Central memory CD8-positive, alpha-beta T cell (primary cell): Measurements from ENCODE around the gene CNTNAP2.

Experiments used
- ATAC-seq: fragments of 150-1000 bp; cut with Tn5 transposase; replicated peaks from 2 replicates; pipeline ENCODE4 v1.10.0; 2022; ENCODE audit warnings: mild to moderate bottlenecking, moderate FRiP score, moderate number of reproducible peaks; ENCODE audit not compliant: poor library complexity, severe bottlenecking; ENCODE audit errors: extremely low read depth
- DNase-seq, 2 donors: peaks; one replicate each; pipeline ENCODE4 v3.0.0; 2021; ENCODE audit warnings: low spot score in 2 of 2
- H3K27ac Mint-ChIP-seq: one replicate; pipeline ENCODE4 v1.8.0; 2022; ENCODE audit warnings: low read depth, mild to moderate bottlenecking, moderate library complexity, mixed read lengths
- H3K27me3 Mint-ChIP-seq: one replicate; pipeline ENCODE4 v1.8.0; 2022; ENCODE audit warnings: mixed read lengths
- H3K36me3 Mint-ChIP-seq: one replicate; pipeline ENCODE4 v1.8.0; 2022; ENCODE audit warnings: mild to moderate bottlenecking, moderate library complexity, mixed read lengths; ENCODE audit not compliant: insufficient read depth
- H3K4me1 Mint-ChIP-seq: one replicate; pipeline ENCODE4 v1.8.0; 2022; ENCODE audit warnings: mixed read lengths
- H3K4me3 Mint-ChIP-seq: one replicate; pipeline ENCODE4 v1.8.0; 2022; ENCODE audit warnings: mild to moderate bottlenecking, moderate library complexity, mixed read lengths
- H3K9me3 Mint-ChIP-seq: one replicate; pipeline ENCODE4 v1.8.0; 2022; ENCODE audit warnings: mixed read lengths

CNTNAP2 gene

DNA sequence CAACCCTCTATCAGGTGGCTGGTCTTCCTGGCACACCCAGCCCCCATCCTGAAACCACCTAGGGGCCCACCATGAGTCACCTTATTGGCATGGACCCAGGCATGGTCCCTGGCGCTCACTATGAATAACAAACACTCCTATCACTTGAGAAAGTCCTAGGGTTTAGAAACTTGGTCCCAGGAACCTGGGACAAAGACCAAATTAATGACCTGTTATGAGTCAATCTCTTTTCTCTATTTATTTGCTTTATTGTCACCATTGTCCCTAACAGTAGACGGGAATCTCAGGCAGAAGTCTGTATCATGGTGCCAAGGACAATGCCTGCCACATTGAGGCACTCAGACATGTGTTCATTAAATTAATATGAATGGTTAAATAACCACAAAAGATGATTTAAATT, 1874.3 kb downstream of the CNTNAP2 start:
- Mint-ChIP-seq H3K27me3 (no peaks in the 10 kb centered on the region), H3K27ac (no peak overlapping the region), H3K9me3 (peaks cover 16% of the 10 kb centered on the region), H3K4me3 (no peak overlapping the region), H3K36me3 (no peaks in the 10 kb centered on the region), H3K4me1 (no peaks in the 10 kb centered on the region)
- DNase-seq = no peak
- ATAC-seq = no peak

DNA sequence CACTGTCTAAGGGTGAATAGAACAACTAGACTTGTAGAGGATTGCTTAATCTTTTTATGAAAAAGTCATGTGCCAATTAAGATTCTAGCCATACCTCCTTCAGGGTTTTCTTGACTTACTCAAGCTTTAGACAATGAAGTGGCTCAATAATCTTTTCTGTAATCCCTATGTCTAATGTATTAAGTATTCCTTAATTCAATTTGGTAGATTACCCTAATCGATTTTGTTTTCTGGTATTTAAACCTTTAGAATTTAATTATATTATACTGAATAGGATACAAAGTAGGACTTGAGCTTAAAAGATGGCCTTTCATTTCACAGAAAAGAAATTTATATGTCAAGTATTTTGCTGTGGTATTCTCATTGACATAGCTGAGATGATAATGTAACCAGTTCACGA, 1876.1 kb downstream of the CNTNAP2 start:
- ATAC-seq = no peak

DNA sequence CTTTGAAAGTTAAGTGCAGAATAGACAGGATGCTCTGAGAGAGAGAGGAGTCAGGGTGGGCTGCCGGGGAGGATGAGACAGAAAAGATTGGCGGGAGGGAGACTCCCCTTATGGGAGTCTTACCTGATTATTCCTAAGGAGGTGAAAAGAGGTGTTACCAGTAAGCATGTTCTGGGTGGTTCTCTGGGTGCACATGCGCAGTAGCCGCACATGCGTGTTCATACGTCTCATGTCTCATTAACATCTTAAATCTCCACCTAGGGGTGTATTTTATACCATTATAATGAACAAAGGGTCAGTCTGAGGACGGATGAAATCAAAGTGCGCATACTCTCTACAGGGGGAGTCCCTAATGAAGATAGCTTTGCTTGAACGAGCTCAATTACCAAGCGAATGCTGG, 1881.0 kb downstream of the CNTNAP2 start:
- no peaks in the 10 kb centered on the region for H3K27me3 Mint-ChIP-seq
- H3K27ac Mint-ChIP-seq = no peak overlapping the region
- no peak for DNase-seq
- H3K4me1 Mint-ChIP-seq = no peaks in the 10 kb centered on the region
- ATAC-seq = no peak
- no peak overlapping the region for H3K4me3 Mint-ChIP-seq
- H3K9me3 Mint-ChIP-seq = peaks cover 6% of the 10 kb centered on the region
- H3K36me3 Mint-ChIP-seq = no peaks in the 10 kb centered on the region

More for the DNA sequence above, 1876.1 kb downstream of the CNTNAP2 start:
- H3K27ac Mint-ChIP-seq = no peak overlapping the region
- H3K36me3 Mint-ChIP-seq = no peaks in the 10 kb centered on the region
- no peaks in the 10 kb centered on the region for H3K27me3 Mint-ChIP-seq
- H3K9me3 Mint-ChIP-seq = peaks cover 12% of the 10 kb centered on the region
- H3K4me1 Mint-ChIP-seq = no peaks in the 10 kb centered on the region
- H3K4me3 Mint-ChIP-seq = no peak overlapping the region
- no peak for DNase-seq

DNA sequence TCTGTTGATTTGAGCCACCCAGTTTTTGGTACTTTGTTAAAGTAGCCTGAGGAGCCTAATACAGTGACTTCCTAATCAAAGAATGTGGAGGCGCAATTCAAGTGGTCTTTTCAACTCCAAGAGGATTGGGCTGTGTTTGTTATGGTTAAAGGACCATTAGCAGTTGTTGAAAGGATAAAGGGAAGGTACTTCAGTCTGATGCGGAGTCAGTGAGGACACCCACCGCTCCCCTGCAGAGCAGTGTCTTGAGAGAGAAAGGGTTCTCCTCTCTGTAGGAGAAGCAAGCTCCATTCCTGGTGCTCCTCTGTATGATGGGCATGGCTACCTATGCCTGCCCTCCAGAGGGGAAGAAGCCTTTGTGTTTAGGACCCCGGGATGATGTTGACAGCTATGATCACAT, 1883.4 kb downstream of the CNTNAP2 start:
- H3K36me3 Mint-ChIP-seq = no peaks in the 10 kb centered on the region
- no peak for DNase-seq
- H3K9me3 Mint-ChIP-seq = peaks cover 6% of the 10 kb centered on the region
- H3K4me1 Mint-ChIP-seq = no peaks in the 10 kb centered on the region
- ATAC-seq = no peak
- H3K27me3 Mint-ChIP-seq = no peaks in the 10 kb centered on the region
- no peak overlapping the region for H3K27ac Mint-ChIP-seq
- no peak overlapping the region for H3K4me3 Mint-ChIP-seq

DNA sequence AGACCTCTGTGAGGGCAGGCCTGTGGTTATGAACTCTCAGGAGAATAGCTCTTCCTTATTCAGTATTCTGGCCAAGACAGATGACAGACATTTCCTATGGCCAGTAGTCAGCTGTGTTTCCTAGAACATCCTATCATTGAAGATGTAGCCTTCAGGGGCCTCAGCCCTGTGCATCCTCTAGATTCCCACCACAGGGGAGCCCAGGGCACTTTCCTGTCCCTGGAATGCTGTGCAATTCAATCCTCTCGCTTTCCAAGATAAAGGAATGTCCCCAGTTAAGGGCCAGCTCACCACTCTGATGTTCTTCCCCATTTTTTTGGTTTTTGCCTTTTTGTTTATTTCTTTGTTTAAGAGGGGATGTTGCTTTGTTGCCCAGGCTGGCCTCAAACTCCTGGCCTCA, 1895.2 kb downstream of the CNTNAP2 start:
- Mint-ChIP-seq H3K36me3 (no peaks in the 10 kb centered on the region), H3K27ac (no peak overlapping the region), H3K4me3 (no peak overlapping the region), H3K4me1 (no peaks in the 10 kb centered on the region), H3K27me3 (no peaks in the 10 kb centered on the region), H3K9me3 (peaks cover 14% of the 10 kb centered on the region)
- ATAC-seq (no peak), DNase-seq (no peak)

DNA sequence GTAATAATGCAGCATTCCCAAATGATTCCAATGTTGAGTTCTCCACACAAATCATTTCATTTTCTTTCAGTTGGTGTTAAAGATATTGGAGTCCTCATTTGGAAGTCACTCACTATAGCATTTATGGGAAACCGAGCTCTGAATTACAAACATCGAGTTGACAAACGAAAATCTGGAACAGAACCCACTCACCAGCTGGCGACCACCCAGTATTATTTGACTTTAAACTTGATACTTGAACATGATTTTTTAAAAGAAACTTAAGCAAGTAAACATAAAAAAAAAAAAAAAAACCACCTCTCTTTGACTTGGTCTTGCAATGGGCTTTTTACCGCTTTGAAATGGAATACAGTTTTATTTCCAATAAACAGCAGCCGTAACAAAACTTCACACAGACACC, 1897.4 kb downstream of the CNTNAP2 start:
- H3K4me1 Mint-ChIP-seq = no peaks in the 10 kb centered on the region
- ATAC-seq = no peak
- no peak for DNase-seq

DNA sequence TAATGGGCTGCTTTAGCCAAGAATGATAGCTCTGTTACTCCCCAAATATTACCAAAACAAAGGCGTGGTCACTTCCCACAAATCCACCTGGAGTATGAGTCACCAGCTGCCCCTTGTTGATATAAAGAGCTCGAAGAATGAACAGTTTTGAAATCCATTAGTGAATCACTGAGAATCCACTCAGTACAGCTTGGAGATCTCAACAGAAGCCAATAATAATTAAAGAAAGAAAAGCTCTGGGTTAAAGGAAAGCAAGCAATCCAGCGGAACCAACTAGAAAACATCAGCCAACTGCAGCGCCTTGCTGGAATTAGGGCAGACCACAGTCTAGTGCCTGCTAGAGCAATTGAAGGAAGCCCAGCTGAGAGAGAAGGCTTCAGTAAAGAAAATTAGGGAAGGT, 1897.9 kb downstream of the CNTNAP2 start:
- Mint-ChIP-seq H3K9me3 (peaks cover 20% of the 10 kb centered on the region), H3K4me1 (no peaks in the 10 kb centered on the region), H3K4me3 (no peak overlapping the region), H3K36me3 (no peaks in the 10 kb centered on the region), H3K27ac (no peak overlapping the region), H3K27me3 (no peaks in the 10 kb centered on the region)
- ATAC-seq = no peak
- DNase-seq = no peak

More for the DNA sequence above, 1897.4 kb downstream of the CNTNAP2 start:
- Mint-ChIP-seq H3K36me3 (no peaks in the 10 kb centered on the region), H3K4me3 (no peak overlapping the region), H3K27ac (no peak overlapping the region), H3K27me3 (no peaks in the 10 kb centered on the region), H3K9me3 (peaks cover 15% of the 10 kb centered on the region)

DNA sequence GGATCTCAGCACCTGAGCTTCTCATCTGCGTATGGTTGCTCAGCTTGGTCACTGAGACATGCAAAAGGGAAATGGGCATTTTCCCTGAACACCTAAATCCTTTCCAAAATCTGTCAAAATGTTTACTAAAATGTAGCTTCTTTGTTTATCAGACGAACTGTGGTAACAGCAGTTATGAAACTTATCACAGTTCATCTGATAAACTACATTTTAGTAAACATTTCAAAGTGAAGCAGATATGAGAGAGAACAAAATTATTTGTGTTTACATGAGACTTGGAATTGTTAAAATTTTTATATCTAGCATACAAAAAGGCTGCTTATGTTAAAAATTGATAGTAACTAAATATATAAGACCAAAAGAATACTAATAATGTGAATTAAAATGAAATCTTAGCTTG, 1900.5 kb downstream of the CNTNAP2 start:
- Mint-ChIP-seq H3K36me3 (no peaks in the 10 kb centered on the region), H3K27ac (no peak overlapping the region), H3K4me1 (no peaks in the 10 kb centered on the region), H3K9me3 (peaks cover 17% of the 10 kb centered on the region), H3K4me3 (no peak overlapping the region), H3K27me3 (no peaks in the 10 kb centered on the region)
- ATAC-seq (no peak), DNase-seq (no peak)

DNA sequence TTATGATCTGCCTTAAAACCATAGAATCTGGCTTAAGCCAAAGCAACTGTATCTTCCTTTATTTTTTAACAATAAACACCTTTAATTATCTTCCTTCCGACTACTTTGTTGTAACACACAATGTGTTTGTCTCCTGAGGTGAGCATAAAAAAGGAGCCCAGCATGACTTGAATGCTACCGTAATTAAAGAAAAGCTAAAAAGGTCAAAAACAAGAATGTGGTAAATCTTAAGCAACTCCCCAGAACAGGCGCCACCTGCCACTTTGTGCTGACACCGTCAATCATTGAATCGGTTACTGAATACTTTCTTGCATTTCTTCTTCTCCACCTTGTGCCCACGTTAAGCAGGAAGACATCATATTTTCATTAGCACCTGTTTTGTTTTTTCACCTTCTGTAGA, 1904.1 kb downstream of the CNTNAP2 start:
- H3K27me3 Mint-ChIP-seq = no peaks in the 10 kb centered on the region
- H3K9me3 Mint-ChIP-seq = peaks cover 18% of the 10 kb centered on the region

DNA sequence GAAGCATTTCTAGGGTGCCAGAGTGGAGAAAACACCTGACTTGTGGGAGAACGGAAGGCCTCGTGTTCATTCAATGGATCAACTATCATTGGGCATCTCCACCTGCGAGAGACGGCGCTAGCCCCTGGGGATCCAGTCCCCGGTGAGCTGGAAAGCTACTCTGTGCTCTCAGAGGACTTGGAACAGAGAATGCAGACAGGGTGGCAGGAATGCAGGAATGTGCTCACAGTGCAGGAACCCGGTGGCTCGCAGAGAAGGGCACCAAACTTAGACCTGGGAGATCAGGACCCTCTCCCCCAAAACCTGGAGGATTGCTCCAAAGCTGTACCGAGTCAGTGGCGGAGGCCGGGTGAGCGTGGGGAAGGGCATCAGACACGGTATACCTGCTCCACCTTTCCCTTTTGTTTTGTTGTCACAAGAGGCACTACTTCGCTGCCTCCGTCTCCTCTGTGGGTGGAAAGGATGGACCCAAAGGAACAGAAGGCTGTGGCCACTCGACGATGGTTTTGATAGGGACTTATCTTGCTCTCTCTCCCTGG, 1905.0 kb downstream of the CNTNAP2 start:
- Mint-ChIP-seq H3K4me3 (no peak overlapping the region), H3K9me3 (peaks cover 19% of the 10 kb centered on the region), H3K27me3 (no peaks in the 10 kb centered on the region), H3K4me1 (no peaks in the 10 kb centered on the region), H3K36me3 (no peaks in the 10 kb centered on the region), H3K27ac (no peak overlapping the region)
- DNase-seq (no peak), ATAC-seq (no peak)

More for the DNA sequence above, 1904.1 kb downstream of the CNTNAP2 start:
- DNase-seq (no peak), ATAC-seq (no peak)
- Mint-ChIP-seq H3K4me1 (no peaks in the 10 kb centered on the region), H3K4me3 (no peak overlapping the region), H3K36me3 (no peaks in the 10 kb centered on the region), H3K27ac (no peak overlapping the region)

DNA sequence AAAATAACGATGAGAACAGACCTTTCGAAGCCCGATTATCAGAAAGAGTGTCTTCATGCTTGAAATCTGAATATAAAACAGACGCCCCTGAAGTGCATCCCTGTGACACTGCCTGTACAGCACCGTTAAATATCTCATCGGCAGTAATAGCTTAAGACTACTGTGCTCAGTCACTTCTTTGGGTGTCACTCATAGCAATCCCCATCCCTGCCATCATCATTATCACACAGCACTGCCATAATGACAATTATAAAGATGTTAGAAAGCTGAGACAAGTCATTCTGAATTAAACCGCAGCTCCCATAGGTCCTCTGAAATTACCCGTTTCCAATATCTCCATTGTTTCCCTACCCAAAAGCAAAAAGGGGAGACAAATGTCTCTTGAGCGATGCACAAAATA, 1906.2 kb downstream of the CNTNAP2 start:
- Mint-ChIP-seq H3K27me3 (no peaks in the 10 kb centered on the region), H3K36me3 (no peaks in the 10 kb centered on the region), H3K9me3 (peaks cover 19% of the 10 kb centered on the region), H3K4me1 (no peaks in the 10 kb centered on the region), H3K27ac (no peak overlapping the region), H3K4me3 (no peak overlapping the region)
- no peak for ATAC-seq
- no peak for DNase-seq

DNA sequence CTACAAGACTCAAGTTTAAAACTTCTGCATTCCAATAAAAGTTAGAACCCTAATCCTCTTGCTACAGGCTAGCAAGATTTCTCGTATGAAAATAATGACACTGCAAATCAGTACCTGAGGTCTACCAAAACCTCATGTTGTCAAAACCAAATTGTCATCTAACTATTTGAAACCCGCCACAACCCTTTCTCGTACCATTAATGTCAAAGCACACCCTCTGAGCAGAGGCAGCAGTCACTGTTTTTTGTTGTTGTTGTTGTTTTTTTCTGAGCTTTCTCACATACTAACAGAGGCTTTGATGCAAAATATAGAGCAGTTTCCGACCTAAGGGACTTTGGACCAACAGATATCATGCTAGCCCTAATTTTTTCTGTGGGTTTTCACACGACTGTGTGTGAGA, 1910.1 kb downstream of the CNTNAP2 start:
- peaks cover 8% of the 10 kb centered on the region for H3K9me3 Mint-ChIP-seq
- H3K4me1 Mint-ChIP-seq = no peaks in the 10 kb centered on the region
- H3K27ac Mint-ChIP-seq = no peak overlapping the region
- H3K4me3 Mint-ChIP-seq = no peak overlapping the region
- DNase-seq (no peak), ATAC-seq (no peak)
- H3K27me3 Mint-ChIP-seq = no peaks in the 10 kb centered on the region
- H3K36me3 Mint-ChIP-seq = no peaks in the 10 kb centered on the region

DNA sequence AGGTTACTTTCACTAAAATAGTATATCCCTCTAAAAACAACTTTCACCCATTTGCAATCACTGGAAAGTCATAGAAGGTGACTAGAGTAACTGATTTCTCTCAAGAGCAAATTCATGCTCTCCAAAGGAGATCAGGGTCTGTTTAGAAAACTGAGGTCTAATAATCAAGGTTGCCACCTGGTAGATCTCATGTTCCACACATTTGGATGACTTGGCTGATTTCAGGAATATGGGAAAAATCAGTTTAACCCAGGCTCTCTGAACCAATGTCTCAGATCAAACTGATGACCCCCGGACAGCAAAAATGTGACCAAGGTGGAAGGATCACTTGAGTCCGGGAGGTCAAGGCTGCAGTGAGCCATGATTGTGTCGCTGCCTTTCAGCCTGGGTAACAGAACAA, 1911.6 kb downstream of the CNTNAP2 start:
- Mint-ChIP-seq H3K4me1 (no peaks in the 10 kb centered on the region), H3K27me3 (no peaks in the 10 kb centered on the region), H3K36me3 (no peaks in the 10 kb centered on the region), H3K27ac (no peak overlapping the region), H3K4me3 (no peak overlapping the region), H3K9me3 (peaks cover 12% of the 10 kb centered on the region)
- ATAC-seq (no peak), DNase-seq (no peak)

DNA sequence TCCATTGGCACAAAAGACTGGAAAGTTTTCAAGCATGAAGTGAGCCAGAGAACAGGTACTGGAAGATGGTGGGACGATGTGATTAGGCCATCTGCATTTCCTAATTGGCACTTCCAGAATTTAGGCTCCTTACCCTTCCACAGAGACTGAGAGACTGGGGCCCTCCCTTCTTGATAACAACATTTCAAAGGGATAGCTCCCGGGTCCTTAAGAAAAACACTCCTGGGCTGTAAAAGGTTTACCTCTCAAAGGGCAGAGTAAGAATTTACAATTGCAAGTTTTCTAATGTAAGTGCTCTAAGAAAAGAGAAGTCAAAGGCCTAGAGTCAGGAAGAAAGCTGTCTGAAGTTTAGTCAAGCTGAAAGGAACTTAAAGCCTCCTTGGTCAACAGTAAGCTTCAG, 1914.4 kb downstream of the CNTNAP2 start:
- Mint-ChIP-seq H3K4me1 (no peaks in the 10 kb centered on the region), H3K4me3 (no peak overlapping the region), H3K27ac (no peak overlapping the region), H3K27me3 (no peaks in the 10 kb centered on the region), H3K9me3 (peaks cover 4% of the 10 kb centered on the region), H3K36me3 (no peaks in the 10 kb centered on the region)
- DNase-seq = no peak
- ATAC-seq = no peak
